DMS79 treated with DMSO at 0.1 percent for 48 hours (cell line): Measurements from ENCODE around the gene UBIAD1.

ENCODE experiments used
- DNase-seq: peaks from one replicate; lab custom pipeline; 2025; lab: John Stamatoyannopoulos, UW

Gene UBIAD1

DNA sequence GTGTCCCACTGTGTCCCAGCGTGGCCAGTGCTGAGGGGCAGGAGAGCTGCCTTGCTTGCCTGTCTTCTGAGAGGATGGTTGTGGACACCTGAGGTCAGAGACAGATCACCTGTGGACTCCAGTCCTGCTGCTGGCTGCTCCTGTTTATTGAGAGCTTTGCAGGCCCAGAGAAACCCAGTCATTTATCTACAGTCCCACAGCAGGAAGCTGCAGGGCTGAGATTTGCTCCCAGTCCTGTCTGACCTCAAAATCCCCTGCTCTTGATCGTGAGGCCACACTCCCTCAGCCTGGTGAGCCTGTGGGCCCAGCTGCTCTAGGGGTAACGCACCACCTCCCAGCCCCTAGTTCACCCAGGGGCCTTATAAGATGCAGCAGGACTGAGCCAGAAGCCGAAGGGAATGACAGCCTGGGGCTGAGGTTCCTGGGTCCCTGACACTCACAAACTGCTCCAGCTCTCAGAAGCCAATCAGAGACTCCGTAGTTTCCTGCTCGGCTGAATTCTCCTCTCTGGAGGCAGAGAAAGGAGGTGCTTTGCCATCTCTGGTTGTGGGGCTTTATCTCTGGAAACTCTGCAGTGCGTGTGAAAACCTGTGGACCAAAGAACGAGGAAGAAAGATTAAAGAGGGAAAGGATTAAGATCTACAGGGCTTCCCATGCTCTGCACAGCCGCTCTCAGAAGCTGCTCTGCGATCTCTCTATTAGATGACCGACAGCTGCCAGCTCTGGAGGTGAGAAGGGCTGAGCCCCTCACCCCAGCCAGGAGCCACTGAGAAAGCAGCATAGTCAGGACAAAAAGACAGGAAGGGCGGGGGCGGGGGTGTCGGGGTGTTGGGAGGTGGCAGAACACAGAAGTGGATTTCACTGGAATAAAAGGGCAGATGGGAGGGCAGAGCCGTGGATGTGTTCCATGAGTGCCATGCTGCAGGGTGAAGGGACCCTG lies 39.1 kb downstream of the UBIAD1 start:
- DNase-seq: no peak

DNA sequence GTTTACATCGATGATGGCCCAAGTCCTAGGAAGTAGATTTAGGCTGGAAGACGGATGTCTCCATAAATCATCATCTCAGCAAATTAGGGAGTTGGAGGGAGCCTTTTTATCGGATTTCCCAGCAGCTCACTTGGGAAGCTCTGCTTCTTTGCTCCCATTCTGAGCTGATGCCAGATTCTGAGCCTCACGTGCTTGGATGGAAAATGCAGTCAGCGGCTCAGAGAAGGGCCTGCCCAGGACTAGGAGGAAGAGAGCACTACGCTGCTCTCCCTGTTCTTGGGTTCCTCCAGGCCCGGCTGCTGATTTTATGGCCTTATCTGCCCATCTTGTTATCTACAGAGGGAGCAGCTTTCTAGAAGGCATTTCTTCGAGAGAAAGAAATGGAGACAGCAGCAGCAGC lies 42.0 kb downstream of the UBIAD1 start:
- DNase-seq: no peak

DNA sequence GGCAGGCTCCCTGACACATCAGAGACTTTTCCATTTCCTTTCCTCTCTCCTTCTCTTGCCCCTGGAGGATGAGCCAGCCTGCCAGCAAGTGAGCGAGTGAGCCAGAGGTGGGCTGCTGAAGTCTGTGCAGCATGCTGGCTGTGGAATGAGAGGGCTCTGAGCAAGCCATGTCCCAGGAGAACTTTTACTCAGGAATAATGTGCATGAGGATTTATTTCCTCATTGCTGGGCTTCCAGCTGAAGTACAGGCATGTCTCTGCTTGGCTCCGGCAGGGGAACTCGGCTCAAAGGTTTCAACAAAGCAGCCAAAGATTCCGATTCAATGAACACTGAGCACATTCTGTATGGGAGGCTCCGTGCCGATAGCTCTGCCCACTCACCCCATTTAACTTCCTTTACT lies 43.7 kb downstream of the UBIAD1 start:
- DNase-seq: no peak

DNA sequence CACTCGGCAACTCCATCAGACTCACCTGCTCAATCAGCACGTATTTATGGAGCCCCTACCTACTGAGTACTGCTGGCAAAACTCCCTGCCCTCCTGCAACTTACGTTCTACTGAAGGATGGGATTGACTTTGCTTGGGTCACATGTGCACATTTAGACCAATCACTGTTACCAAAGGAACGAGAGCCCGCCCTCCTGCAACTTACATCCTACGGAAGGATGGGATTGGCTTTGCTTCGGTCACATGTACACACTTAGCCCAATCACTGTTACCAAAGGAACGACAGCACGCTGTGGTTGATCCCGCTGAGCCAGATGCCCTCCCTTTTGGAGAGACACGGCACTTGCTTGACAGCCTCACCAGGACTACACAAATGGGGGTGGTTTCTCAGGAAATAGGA lies 46.0 kb downstream of the UBIAD1 start:
- no peak for DNase-seq

DNA sequence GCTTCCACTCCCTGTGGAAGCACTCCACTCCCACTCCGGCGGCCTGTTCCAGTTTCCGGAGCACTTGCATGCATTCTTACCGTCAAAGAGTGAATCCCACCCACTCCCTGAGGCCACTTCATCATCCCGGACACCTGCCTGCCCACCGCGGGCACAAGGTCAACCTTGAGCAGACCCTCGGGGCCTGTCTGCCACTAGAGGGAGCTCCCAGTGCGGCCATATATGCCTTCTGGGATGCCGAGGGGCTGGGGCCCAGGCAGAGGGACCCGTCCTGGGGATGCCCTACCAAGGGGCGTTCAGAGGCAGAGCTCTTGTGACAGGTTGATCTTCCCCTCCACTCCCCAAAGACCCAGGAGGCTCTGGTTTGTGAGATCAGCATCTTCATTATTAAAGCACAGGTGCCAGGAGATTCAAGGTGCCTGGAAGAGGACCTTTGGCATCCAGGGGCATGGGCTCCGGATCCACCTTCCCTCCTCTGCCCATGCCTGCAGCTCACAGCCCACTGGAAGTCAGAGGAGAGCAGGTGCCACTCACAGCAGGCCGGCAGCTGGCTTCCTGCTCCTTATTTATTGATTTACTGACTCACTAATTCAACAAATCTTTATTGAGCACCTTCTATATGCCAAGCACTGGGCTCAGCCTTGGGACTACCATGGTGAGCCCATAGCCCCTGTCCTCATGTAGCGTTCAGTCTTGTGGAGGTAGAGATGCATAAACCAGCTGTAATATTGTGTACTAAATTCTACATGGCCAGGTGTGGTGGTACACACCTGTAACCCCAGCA lies 47.3 kb downstream of the UBIAD1 start:
- DNase-seq: no peak

DNA sequence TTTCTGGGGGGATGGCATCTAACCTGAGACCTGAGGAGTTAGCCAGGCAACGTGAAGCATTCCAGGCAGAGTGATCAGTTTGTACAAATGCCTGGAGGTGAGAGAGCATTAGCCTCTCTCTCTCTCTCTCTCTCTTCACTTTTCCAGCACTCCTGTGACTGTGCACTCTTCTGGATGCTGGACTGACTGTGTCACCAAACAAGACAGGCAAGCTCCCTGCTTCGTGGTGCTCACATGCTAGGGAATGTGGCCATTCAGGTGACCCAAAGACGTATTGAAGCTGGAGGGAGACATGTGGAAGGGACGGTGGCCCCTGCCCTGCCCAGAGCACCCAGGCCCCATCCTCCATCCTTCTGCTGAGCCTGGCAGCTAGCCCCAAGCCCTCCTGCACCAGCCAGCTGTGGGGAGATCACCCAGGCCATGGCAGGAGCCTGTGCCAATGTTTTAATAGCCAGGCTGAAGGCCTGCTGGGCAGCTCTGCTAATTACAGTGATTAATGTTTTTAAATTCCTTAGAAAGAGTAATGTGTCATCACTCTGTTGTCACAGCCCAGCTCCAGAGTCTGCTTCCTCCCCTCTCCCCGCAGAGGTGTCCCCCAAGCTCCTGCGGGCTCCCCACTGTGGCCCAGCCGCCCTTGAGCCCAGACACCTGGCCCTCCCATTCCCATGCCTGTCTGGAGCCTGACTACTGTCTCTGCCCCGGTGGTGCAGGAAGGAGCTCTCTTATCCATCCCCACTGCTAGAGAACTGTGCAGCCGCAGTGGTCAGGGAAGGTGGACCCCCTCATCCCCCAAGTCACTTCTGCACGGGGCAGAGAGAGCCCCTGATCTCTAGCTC lies 48.9 kb downstream of the UBIAD1 start:
- DNase-seq: no peak

DNA sequence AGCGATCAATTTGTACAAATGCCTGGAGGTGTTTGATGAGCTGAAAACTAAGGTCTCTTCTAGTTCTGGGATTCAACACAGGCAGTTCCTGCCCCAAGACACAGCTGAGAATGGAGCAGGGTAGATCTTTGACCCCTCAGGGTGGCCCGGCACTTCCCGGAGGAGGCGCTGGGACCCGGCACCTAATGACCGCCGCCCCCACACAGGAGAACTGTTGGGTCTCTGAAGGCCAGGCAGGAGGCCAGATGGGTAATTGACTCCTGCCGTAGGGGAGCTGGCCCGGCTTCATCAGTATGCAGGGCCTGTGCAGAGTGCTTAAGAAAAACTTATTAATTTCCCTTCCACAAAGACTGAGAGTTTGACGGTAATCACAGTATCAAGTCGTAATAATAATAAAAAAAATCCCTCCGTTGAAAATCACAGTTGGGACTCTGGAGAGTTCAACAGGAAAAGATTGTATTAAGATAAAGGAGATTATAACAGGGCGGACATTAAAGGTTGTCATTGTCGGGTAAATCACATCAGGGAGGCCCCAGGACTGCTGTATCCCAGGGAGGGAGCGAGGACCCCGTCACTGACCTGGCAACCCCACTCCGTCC lies 51.7 kb downstream of the UBIAD1 start:
- DNase-seq: no peak

DNA sequence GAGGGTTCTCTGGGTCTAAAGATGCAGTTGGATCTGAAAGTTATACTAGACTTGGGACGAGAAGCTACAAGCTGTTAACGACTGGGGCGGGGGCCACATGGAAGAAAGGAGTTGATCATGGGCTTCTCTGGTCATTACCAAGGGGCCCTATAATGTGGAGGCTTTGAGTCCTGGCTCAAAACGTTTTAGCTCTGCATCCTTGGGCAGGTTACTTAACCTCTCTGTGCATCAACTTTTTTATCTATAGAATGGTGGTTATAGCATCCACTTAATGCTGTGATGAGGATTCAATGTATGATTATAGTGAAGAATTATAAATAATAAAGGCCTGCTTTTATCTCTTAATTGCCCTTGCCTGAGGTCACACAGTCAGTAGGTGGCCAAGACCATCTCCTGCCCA lies 53.1 kb downstream of the UBIAD1 start:
- no peak for DNase-seq

DNA sequence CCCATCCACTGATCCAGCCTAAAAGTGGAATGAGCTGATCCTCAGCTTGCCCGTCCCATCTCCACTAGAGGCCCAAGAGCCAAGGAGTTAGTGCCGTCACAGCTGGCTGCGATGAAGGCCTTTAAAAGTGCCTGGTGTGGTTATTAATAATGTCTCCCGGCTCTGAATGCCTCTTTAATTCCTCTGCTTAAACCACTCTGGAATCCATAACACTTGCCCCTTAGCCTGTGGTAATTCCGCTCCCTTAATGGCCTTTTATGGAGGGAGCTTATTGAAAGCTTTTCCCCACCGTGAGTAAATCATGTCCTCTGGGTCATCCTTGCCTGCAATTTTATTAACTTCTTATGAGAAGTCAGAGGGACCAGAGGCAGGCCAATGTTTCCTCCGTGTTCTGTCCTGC lies 55.4 kb downstream of the UBIAD1 start:
- DNase-seq: no peak

DNA sequence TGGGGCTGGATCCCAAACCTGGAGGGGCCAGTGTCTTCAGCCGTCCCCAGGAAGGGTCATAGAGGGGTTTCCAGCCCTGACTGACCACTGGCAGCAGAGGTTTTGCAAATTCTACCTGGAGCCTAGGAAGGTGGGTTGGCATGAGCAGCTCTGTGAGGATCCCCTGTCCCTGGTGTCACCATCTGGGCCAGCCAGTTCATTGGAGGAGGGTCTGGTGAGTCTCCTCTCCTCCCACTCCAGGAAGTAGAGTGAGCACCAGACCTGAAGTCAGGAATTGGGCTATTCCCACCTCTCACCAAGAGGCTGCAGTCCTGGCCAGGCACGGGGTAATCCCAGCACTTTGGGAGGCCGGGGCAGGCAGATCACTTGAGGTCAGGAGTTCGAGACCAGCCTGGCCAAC lies 57.4 kb downstream of the UBIAD1 start:
- DNase-seq: no peak

DNA sequence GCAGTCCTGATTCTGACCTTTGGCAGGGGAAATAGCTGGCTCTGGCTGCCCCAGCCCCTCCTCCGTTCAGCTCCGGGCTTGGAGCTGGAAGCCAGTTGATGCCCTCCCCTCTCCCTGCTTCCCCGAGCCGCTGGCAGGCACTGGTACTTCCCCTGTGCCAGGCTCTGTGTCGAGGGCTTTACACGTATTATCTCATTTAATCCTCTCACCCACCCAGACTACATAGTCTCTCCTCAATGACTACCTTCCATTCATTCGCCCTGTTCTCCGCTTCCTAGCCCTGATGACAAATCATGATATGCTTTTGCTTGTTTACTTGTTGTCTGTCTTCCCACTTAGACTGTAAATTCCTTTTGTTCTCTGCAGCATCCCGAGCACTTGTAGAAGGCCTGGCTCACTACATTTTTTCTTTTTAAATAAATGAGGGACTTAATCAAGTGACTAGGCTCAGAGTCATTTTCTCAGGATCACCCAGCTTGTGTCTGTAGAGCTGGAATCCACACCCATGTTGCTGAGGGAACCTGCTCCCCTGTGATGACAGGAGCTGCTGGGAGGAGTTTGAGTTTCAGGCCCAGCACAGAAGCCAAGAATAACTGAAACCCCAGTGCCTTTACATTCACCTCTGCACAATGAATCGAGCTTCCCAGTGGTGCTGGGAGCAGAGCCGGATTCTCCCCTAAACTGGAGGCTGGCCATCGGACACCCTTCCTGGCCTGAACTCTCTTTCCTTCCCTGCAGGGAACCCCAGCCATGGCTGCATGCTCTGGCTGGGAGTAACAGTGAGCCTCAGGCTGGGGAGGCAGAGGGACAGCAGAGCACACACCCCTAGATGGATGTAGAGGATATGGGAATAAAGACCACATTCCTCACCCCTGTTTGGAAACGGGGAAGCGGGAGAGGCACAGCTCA lies 58.3 kb downstream of the UBIAD1 start:
- DNase-seq: no peak

DNA sequence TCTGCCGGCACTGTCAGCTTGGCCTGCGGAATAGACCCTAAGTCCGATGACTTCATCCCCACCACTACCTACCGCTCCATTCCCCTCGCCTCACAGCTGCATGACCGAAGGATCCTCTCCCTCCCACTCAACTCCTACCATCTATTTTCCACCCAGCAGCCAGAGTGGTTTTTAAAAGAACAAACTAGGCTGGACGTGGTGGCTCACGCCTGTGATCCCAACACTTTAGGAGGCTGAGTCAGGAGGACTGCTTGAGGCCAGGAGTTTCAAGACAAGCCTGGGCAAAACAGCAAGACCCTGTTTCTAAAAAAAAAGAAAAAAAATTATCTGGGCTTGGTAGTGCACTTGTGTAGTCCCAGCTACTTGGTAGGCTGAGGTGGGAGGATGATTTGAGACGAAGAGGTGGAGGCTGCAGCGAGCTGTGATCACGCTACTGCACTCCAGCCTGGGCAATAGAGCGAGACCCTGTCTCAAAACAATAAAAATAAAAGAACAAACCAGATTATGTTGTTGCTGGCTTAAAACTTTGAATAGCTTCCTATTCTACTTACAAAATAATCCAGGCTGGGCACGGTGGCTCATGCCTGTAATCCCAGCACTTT lies 59.0 kb downstream of the UBIAD1 start:
- no peak for DNase-seq

DNA sequence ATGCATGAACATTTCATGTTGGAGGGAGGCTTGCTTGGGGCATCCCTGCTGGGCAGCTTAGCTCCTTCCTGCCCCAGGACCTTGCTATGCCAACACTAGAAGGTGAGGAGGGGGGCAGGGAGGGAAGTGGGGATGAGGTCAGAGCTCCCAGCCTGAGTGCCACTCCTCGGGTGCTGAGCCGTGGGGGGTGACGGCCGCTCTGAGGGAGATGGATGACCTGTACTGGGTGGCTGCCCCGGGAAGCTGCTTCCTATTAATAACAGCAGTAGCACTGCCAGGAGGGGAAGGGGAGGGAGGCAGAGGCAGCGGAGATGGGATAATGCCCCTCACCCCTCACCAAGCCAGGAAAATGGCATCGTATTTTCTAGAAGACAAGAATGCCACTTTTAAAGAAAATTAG lies 60.6 kb downstream of the UBIAD1 start:
- DNase-seq: no peak

DNA sequence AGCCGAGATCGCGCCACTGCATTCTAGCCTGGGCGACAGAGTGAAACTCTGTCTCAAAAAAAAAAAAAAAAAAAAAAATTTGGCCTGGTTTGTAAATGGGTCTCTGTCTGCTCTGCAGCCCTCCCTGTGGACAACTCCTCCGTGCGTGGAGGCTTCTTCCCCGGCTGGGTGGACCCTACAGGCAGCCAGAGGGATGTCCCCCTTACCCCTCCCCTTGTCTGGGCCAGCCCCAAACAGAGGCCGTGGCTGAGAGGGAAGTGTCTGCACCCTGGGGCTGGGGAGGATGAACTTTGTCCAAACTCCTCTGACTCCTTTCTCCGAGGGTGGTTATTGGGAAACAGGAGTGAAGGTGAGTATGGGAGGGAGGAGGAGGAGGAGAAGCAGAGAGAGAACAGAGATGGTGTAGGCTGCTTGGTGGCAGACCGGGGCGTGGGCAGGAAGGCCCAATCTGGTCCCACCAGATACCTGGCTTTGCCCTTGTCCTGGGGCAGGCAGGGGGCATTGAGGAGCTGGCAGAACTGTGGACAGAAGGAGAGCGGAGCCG lies 61.3 kb downstream of the UBIAD1 start:
- DNase-seq: no peak

DNA sequence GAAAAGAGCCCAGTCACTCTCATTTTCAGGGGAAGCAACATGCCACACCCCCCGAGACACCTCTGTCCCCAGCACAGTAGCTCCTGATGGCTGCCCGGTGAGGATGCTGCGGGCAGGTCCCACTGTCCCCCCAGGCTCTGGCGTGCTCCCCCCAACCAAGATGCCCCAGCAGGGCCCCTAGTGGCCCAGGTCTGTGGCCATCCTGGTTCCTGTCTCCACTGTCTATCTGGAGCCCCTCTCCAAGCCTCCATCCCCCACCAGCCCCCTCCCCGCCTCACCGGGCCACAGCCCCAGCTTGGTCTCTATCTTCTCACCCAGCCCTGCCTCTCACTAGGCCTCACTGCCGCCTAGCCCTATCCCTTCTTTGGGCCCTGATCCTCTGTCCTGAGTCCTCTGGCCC lies 61.8 kb downstream of the UBIAD1 start:
- DNase-seq: no peak

DNA sequence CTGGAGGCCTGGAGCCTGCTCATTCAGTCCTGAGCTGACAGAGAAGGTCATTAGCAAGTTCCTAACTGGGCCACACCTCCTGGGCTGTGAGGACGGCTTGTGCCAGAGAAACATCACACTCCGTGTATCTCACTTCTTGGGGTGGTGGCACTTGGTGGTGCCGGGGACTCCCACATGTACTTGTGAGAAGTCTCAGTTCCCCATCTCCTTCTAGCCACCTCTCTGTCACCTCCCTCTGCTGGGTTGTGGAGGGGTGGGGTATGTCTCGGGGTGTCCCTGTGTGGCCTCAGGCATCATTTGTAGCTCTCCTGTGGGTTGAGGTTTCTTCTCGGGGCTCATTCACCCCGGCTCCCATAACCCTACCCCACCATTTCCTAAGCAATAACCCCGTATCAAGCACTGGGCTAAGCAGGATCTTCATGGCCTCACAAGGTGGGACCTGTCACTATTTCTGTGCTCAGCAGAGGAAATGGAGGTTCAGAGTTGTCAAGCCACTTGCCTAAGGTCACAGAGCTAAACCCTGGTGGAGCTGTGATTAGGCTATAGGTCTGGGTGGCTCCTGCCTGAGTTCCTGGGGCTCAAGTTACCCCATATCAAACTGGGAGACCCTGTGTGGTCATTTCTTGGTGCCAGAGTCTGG lies 62.5 kb downstream of the UBIAD1 start:
- no peak for DNase-seq

DNA sequence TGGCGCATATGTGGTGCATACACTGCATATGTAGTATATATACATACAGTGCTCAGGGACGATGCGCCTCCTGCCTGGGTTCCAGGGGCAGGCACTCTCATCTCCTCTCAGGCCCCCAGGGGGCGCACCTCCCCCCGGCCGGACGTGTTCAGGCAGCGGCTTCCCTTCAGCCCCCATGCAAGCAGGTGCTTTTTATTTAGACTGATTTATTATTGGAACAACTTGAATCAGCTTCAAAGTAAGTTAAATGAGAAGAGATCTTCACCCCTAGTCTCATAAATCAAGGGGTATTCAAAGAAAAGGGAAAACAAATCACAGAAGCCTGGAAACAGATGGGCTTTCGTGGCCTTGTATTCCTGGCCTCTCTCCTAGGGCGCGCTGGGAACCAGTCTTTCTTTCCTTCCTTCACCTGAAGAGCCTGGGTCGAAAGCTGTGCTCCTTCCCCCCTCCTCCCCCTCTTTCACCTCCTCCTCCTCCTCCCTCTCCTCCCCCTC lies 64.6 kb downstream of the UBIAD1 start:
- DNase-seq: peak; percentile 79
